Naive thymus-derived CD4-positive, alpha-beta T cell (primary cell): Measurements from ENCODE around the gene SEMA3F. TPM values are rescaled to one million over a fixed set of nuclear protein-coding genes. Genes with fewer than 3 reads are reported as not detected.

Source experiments
- ATAC-seq: fragments of 150-1000 bp; cut with Tn5 transposase; 2 replicates; pipeline ENCODE4 v1.10.0; 2021; ENCODE audit warnings: mild to moderate bottlenecking, moderate library complexity
- CTCF ChIA-PET: fragments of 350-600 bp; sonication (Branson Sonifier 250); formaldehyde crosslinking; loops from one replicate; lab custom pipeline; 2021; ENCODE audit warnings: antibody characterized with exemption; lab: Charles Lee
- POLR2A ChIA-PET: fragments of 350-600 bp; sonication (Branson Sonifier 250); formaldehyde crosslinking; loops from one replicate; lab custom pipeline; 2021; ENCODE audit warnings: antibody characterized with exemption, inconsistent platforms; lab: Charles Lee
- DNase-seq, 9 donors: peaks; one replicate each; pipeline versions ENCODE4 v3.0.0 to v3.0.0-alpha.2; 2020 to 2022; ENCODE audit warnings: mixed read lengths in 1 of 9
- H3K27ac ChIP-seq: one replicate; pipeline ENCODE4 v1.7.0; 2013; ENCODE audit warnings: mild to moderate bottlenecking, low read depth, low read length, moderate library complexity
- H3K27me3 ChIP-seq, 2 donors: one replicate each; pipeline ENCODE4 v1.7.0; 2013; ENCODE audit warnings: low read length in 2 of 2, mild to moderate bottlenecking in 2 of 2, moderate library complexity in 2 of 2; ENCODE audit not compliant: control insufficient read depth in 2 of 2, insufficient read depth in 2 of 2
- H3K36me3 ChIP-seq, 3 experiments: 1 replicate in 2 of 3; 2 replicates in 1 of 3; pipeline ENCODE4 v1.7.0; 2013; ENCODE audit warnings: low read length in 3 of 3, mild to moderate bottlenecking in 3 of 3, moderate library complexity in 1 of 3; ENCODE audit not compliant: insufficient read depth in 3 of 3, control insufficient read depth in 2 of 3
- H3K4me1 ChIP-seq, 2 donors: one replicate each; pipeline ENCODE4 v1.7.0; 2013; ENCODE audit warnings: low read length in 2 of 2, mild to moderate bottlenecking in 2 of 2, moderate library complexity in 1 of 2; ENCODE audit not compliant: control insufficient read depth in 2 of 2, insufficient read depth in 2 of 2
- H3K4me3 ChIP-seq: 2 replicates; pipeline ENCODE4 v1.7.0; 2013; ENCODE audit warnings: mild to moderate bottlenecking, low read length
- H3K9me3 ChIP-seq, 3 experiments: 1 replicate in 2 of 3; 2 replicates in 1 of 3; pipeline ENCODE4 v1.7.0; 2013; ENCODE audit warnings: low read length in 3 of 3; ENCODE audit not compliant: control insufficient read depth in 2 of 3
- H3K27ac Mint-ChIP-seq, 9 donors: one replicate each; pipeline ENCODE4 v1.8.0; 2020 to 2022; ENCODE audit warnings: mixed read lengths in 9 of 9, mild to moderate bottlenecking in 8 of 9, moderate library complexity in 5 of 9, inconsistent platforms in 2 of 9
- H3K27me3 Mint-ChIP-seq, 5 donors: one replicate each; pipeline ENCODE4 v1.8.0; 2021 to 2022; ENCODE audit warnings: mixed read lengths in 5 of 5, mild to moderate bottlenecking in 1 of 5
- H3K36me3 Mint-ChIP-seq, 5 donors: one replicate each; pipeline ENCODE4 v1.8.0; 2020 to 2022; ENCODE audit warnings: mixed read lengths in 5 of 5, mild to moderate bottlenecking in 3 of 5, inconsistent platforms in 1 of 5
- H3K4me1 Mint-ChIP-seq, 7 donors: one replicate each; pipeline ENCODE4 v1.8.0; 2020 to 2022; ENCODE audit warnings: mixed read lengths in 7 of 7, mild to moderate bottlenecking in 3 of 7, inconsistent platforms in 1 of 7
- H3K4me3 Mint-ChIP-seq, 10 donors: one replicate each; pipeline ENCODE4 v1.8.0; 2020 to 2022; ENCODE audit warnings: mild to moderate bottlenecking in 10 of 10, mixed read lengths in 10 of 10, moderate library complexity in 6 of 10, inconsistent platforms in 2 of 10
- H3K9me3 Mint-ChIP-seq, 11 donors: one replicate each; pipeline ENCODE4 v1.8.0; 2020 to 2022; ENCODE audit warnings: mixed read lengths in 11 of 11, mild to moderate bottlenecking in 4 of 11, inconsistent platforms in 1 of 11, moderate library complexity in 1 of 11
- intact Hi-C, 2 donors: fragments of 100-400 bp; cut with micrococcal nuclease; formaldehyde crosslinking; loops; one replicate each; pipeline ENCODE4 v1.15.1; 2023
- polyA plus RNA-seq, 2 donors: library from polyadenylated mRNA; unstranded; fragments of 300-500 nt; fragmentation: Illumina TruSeq; gene quantifications; one replicate each; pipeline ENCODE4 v1.2.3, GENCODE V29; 2021
- total RNA-seq, 6 experiments: library from RNA in 5 of 6; stranded (reverse) in 5 of 6; gene quantifications; 1 replicate in 5 of 6; 2 replicates in 1 of 6; pipeline ENCODE4 v1.2.3 and lab custom pipeline; 2021 to 2026

Gene SEMA3F
- total and polyA plus RNA-seq, 7 experiments from 2014 or later: 0.34 to 1.1 (median 0.69) TPM; not detected in 4

DNA sequence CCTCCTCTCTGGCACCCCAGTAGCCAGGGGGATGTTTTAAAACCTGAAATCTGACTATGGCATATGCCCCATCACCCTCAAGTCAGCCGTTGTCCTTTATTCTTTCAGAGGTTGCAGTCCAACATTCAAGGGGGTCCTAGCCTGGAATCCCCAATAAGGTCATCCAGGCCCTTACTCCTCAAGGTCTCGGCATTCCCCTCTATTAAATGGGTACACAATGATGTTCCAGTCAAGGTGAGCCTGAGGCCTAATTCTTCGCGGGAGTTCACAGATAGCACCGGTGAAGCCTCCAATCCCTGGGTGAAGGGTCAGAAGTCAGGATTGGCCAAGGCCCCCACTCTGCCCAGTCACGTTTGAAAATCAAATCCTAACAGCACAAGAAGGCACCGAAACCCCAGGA is 8.1 kb upstream of the SEMA3F start:
- no peak overlapping the region for H3K27ac Mint-ChIP-seq
- H3K27me3 Mint-ChIP-seq: peaks cover 0 to 8% (median 0%) of the 10 kb centered on the region in 5 donors
- no peaks in the 10 kb centered on the region for H3K9me3 Mint-ChIP-seq
- DNase-seq (no peak), ATAC-seq (no peak)
- no peaks in the 10 kb centered on the region for H3K9me3 ChIP-seq
- H3K4me1 Mint-ChIP-seq: no peaks in the 10 kb centered on the region
- H3K4me1 ChIP-seq: no peaks in the 10 kb centered on the region
- no peaks in the 10 kb centered on the region for H3K27me3 ChIP-seq
- CTCF ChIA-PET: no interaction called here
- H3K36me3 ChIP-seq: no peaks in the 10 kb centered on the region
- no peaks in the 10 kb centered on the region for H3K36me3 Mint-ChIP-seq
- POLR2A ChIA-PET: no interaction called here
- H3K27ac ChIP-seq: no peak overlapping the region
- intact Hi-C loops: no loop called here
- H3K4me3 Mint-ChIP-seq: no peak overlapping the region
- H3K4me3 ChIP-seq: no peak overlapping the region

DNA sequence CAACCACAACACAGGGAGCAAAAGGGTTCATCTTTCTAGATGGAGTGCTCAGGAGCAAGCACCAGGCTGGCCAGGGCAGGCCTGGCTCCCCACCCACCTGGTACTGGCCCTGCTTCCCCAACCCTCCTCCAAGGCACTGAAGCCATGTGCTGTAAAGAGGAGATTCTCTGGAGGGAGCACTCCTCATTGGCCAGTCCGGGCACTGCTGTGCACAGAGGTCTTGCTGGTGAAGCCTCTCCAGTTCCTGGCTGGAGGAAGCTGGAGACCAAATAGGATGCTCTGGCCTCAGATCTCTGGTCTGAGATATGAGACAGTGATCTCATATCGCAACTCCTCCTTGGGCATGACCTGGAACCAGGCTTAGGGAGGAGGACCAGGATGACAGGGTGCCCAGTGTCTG is 7.7 kb upstream of the SEMA3F start:
- intact Hi-C loops: no loop called here
- ATAC-seq (no peak), DNase-seq (no peak)
- Histone ChIP-seq H3K27ac (no peak overlapping the region), H3K36me3 (no peaks in the 10 kb centered on the region), H3K27me3 (no peaks in the 10 kb centered on the region), H3K4me3 (no peak overlapping the region), H3K9me3 (no peaks in the 10 kb centered on the region), H3K4me1 (no peaks in the 10 kb centered on the region)
- ChIA-PET POLR2A (no interaction called here), CTCF (interaction anchor here (0.6 kb wide), 1 partner anchor 14 kb away, joined by 3 read pairs; no protein-coding TSS in a partner anchor)
- Mint-ChIP-seq H3K4me3 (no peak overlapping the region), H3K27me3 (peaks cover 0 to 8% (median 0%) of the 10 kb centered on the region in 5 donors), H3K36me3 (no peaks in the 10 kb centered on the region), H3K9me3 (no peaks in the 10 kb centered on the region), H3K4me1 (no peaks in the 10 kb centered on the region), H3K27ac (no peak overlapping the region)

GRCh38 chr3:50147861-50148260 is 7.3 kb upstream of the SEMA3F start:
- Histone ChIP-seq H3K36me3 (no peaks in the 10 kb centered on the region), H3K27ac (no peak overlapping the region), H3K4me1 (no peaks in the 10 kb centered on the region), H3K9me3 (no peaks in the 10 kb centered on the region), H3K4me3 (no peak overlapping the region), H3K27me3 (no peaks in the 10 kb centered on the region)
- Mint-ChIP-seq H3K4me3 (no peak overlapping the region), H3K36me3 (no peaks in the 10 kb centered on the region), H3K4me1 (no peaks in the 10 kb centered on the region), H3K27me3 (peaks cover 0 to 8% (median 0%) of the 10 kb centered on the region in 5 donors), H3K27ac (no peak overlapping the region), H3K9me3 (no peaks in the 10 kb centered on the region)
- ATAC-seq (no peak), DNase-seq (no peak)
- ChIA-PET CTCF (interaction anchor here (0.6 kb wide), 1 partner anchor 15 kb away, joined by 3 read pairs; no protein-coding TSS in a partner anchor), POLR2A (no interaction called here)
- intact Hi-C loops: no loop called here

DNA sequence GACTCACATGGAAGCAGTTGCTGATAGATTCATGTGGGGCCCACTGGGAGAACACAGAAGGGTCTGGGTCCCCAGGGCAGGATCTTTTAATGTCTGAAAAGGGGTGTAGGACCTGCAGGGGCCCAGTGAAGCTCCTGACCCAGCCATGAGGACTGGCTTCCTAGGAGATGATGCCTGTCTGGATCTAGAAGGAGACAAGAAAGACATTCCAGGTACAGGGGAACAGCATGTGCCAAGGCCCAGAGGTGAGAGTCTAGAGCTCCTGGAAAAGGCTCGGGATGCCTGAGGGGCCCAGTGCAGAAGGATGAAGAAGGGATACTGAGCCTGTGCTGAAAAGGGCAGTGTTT is 4.7 kb upstream of the SEMA3F start:
- H3K4me1 ChIP-seq: peaks cover 4 to 6% of the 10 kb centered on the region in 2 donors
- no peak overlapping the region for H3K27ac ChIP-seq
- Mint-ChIP-seq H3K9me3 (no peaks in the 10 kb centered on the region), H3K4me1 (peaks cover 5 to 14% (median 8%) of the 10 kb centered on the region in 7 donors), H3K27ac (no peak overlapping the region), H3K36me3 (peaks cover 0 to 3% (median 0%) of the 10 kb centered on the region in 5 donors), H3K27me3 (peaks cover 5 to 23% (median 14%) of the 10 kb centered on the region in 5 donors), H3K4me3 (peak overlapping the region in 1 of 10 donors; percentile 59)
- ChIA-PET POLR2A (no interaction called here), CTCF (no interaction called here)
- no peak overlapping the region for H3K4me3 ChIP-seq
- peaks cover 0 to 3% of the 10 kb centered on the region in 2 donors for H3K27me3 ChIP-seq
- no peak for DNase-seq
- no peaks in the 10 kb centered on the region for H3K9me3 ChIP-seq
- no peaks in the 10 kb centered on the region for H3K36me3 ChIP-seq
- no peak for ATAC-seq
- intact Hi-C loops: no loop called here

- Histone ChIP-seq H3K36me3 (no peaks in the 10 kb centered on the region), H3K4me3 (no peak overlapping the region), H3K4me1 (peaks cover 6 to 9% of the 10 kb centered on the region in 2 donors), H3K27me3 (peaks cover 3 to 9% of the 10 kb centered on the region in 2 donors), H3K9me3 (no peaks in the 10 kb centered on the region), H3K27ac (no peak overlapping the region)
- Mint-ChIP-seq H3K27ac (no peak overlapping the region), H3K27me3 (peaks cover 11 to 28% (median 18%) of the 10 kb centered on the region in 5 donors), H3K9me3 (no peaks in the 10 kb centered on the region), H3K4me1 (peaks cover 10 to 17% (median 12%) of the 10 kb centered on the region in 7 donors), H3K36me3 (peaks cover 0 to 3% (median 0%) of the 10 kb centered on the region in 5 donors), H3K4me3 (peak overlapping the region in 1 of 10 donors; percentile 59)
- intact Hi-C loops: no loop called here
- ChIA-PET CTCF (no interaction called here), POLR2A (no interaction called here)
- no peak for ATAC-seq
- DNase-seq: no peak
These were observed 4.0 kb upstream of the SEMA3F start for GRCh38 chr3:50150863-50151686.

DNA sequence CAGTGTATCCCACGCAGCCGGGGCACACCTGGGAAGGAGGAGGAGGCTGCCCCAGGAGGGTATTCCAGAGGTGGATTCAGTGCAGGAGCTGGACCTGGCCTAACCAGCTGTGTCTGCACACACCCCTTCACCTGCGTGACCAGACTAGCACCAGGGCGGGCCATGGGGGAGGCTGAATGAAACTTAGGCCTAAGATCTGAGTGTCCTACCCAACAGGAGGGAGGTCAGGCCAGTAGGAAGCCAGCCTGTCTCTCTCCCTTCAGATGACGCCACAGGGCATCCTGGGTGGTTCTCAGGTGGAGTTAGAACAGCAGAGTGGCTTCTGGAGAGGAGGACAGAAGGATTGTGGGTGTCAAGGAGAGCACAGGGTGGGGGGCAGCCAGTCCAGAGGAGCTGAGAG is 3.4 kb upstream of the SEMA3F start:
- ChIA-PET POLR2A (no interaction called here), CTCF (no interaction called here)
- DNase-seq (no peak), ATAC-seq (no peak)
- Histone ChIP-seq H3K36me3 (no peaks in the 10 kb centered on the region), H3K27me3 (peaks cover 10 to 13% of the 10 kb centered on the region in 2 donors), H3K4me1 (peaks cover 6 to 9% of the 10 kb centered on the region in 2 donors), H3K27ac (no peak overlapping the region), H3K9me3 (no peaks in the 10 kb centered on the region), H3K4me3 (no peak overlapping the region)
- Mint-ChIP-seq H3K4me1 (peaks cover 11 to 20% (median 14%) of the 10 kb centered on the region in 7 donors), H3K9me3 (no peaks in the 10 kb centered on the region), H3K36me3 (peaks cover 0 to 3% (median 0%) of the 10 kb centered on the region in 5 donors), H3K4me3 (peak overlapping the region in 1 of 10 donors; percentile 23), H3K27me3 (peaks cover 16 to 34% (median 23%) of the 10 kb centered on the region in 5 donors), H3K27ac (no peak overlapping the region)
- intact Hi-C loops: no loop called here
